SK-N-SH treated with all-trans-retinoic acid at 6 μM for 48 hours (cell line): ENCODE data around the gene ANKDD1B.
"Not testable (repeated sequence)": the region's sequence is repeated elsewhere in the genome, so short reads cannot be mapped to it uniquely, and the experiment has no call there.

Source experiments
- CREB5 ChIP-seq: fragments of 250-450 bp; sonication (Bioruptor Pico); IDR thresholded peaks from 2 replicates; pipeline ENCODE4 v1.5.1; 2020; ENCODE audit warnings: low read depth, mild to moderate bottlenecking, moderate library complexity
- CSDC2 ChIP-seq: fragments of 250-450 bp; sonication (Bioruptor Pico); IDR thresholded peaks from 2 replicates; pipeline ENCODE4 v1.5.0; 2020; ENCODE audit warnings: mild to moderate bottlenecking, moderate library complexity
- CSRNP3 ChIP-seq: fragments of 250-450 bp; sonication (Bioruptor Pico); IDR thresholded peaks from 2 replicates; pipeline ENCODE4 v1.5.1; 2021; ENCODE audit warnings: mild to moderate bottlenecking, moderate library complexity
- GLIS3 ChIP-seq: fragments of 250-450 bp; sonication (Bioruptor Pico); IDR thresholded peaks from 2 replicates; pipeline ENCODE4 v1.5.0; 2020; ENCODE audit warnings: mild to moderate bottlenecking, moderate library complexity
- OSR1 ChIP-seq: fragments of 250-450 bp; sonication (Bioruptor Pico); IDR thresholded peaks from 2 replicates; pipeline ENCODE4 v1.8.0; 2022; ENCODE audit warnings: moderate library complexity, mild to moderate bottlenecking, inconsistent platforms
- PATZ1 ChIP-seq: fragments of 250-450 bp; sonication (Bioruptor Pico); IDR thresholded peaks from 2 replicates; pipeline ENCODE4 v1.8.0; 2020; ENCODE audit warnings: mild to moderate bottlenecking, moderate library complexity, borderline replicate concordance
- POU6F1 ChIP-seq: fragments of 250-450 bp; sonication (Bioruptor Pico); IDR thresholded peaks from 2 replicates; pipeline ENCODE4 v1.8.0; 2021; ENCODE audit warnings: low read depth, mild to moderate bottlenecking, moderate library complexity, borderline replicate concordance
- RARB ChIP-seq: fragments of 250-450 bp; sonication (Bioruptor Pico); IDR thresholded peaks from 2 replicates; pipeline ENCODE4 v1.8.0; 2021; ENCODE audit warnings: mild to moderate bottlenecking, moderate library complexity
- TCF4 ChIP-seq: fragments of 250-450 bp; sonication (Bioruptor Pico); IDR thresholded peaks from 2 replicates; pipeline ENCODE4 v1.8.0; 2021; ENCODE audit warnings: mild to moderate bottlenecking, moderate library complexity, borderline replicate concordance
- TOX ChIP-seq: fragments of 250-450 bp; sonication (Bioruptor Pico); IDR thresholded peaks from 2 replicates; pipeline ENCODE4 v1.8.0; 2021; ENCODE audit warnings: mild to moderate bottlenecking, moderate library complexity, borderline replicate concordance
- TSHZ2 ChIP-seq: fragments of 250-450 bp; sonication (Bioruptor Pico); IDR thresholded peaks from 2 replicates; pipeline ENCODE4 v1.5.0; 2020; ENCODE audit warnings: mild to moderate bottlenecking, moderate library complexity
- ZC3H10 ChIP-seq: fragments of 250-450 bp; sonication (Bioruptor Pico); IDR thresholded peaks from 2 replicates; pipeline ENCODE4 v1.5.1; 2021; ENCODE audit warnings: mild to moderate bottlenecking, moderate library complexity
- ZFP3 ChIP-seq: fragments of 250-450 bp; sonication (Bioruptor Pico); IDR thresholded peaks from 2 replicates; pipeline ENCODE4 v1.5.0; 2020; ENCODE audit warnings: mild to moderate bottlenecking, moderate library complexity
- ZNF70 ChIP-seq: fragments of 450-650 bp; formaldehyde crosslinking; IDR thresholded peaks from 2 replicates; pipeline ENCODE4 v1.5.0; 2020; ENCODE audit warnings: mild to moderate bottlenecking, moderate library complexity

- not testable (repeated sequence) for TF ChIP-seq RARB (CRISPR knock-in tag); ZNF70 (CRISPR knock-in tag); TSHZ2 (CRISPR knock-in tag); ZFP3 (CRISPR knock-in tag); PATZ1 (CRISPR knock-in tag); CSRNP3 (CRISPR knock-in tag); OSR1; ZC3H10 (CRISPR knock-in tag); CREB5 (CRISPR knock-in tag); TCF4 (CRISPR knock-in tag); GLIS3 (CRISPR knock-in tag); CSDC2 (CRISPR knock-in tag); POU6F1 (CRISPR knock-in tag); TOX
Measured at GRCh38 chr5:75565991-75566709, 45.1 kb upstream of the ANKDD1B start.
